GM18868 (cell line): ENCODE measurements around the gene HMX2.

Experiments
- ATAC-seq: cut with Tn5 transposase; IDR thresholded peaks from one replicate; pipeline ENCODE4 v1.9.1; 2021; ENCODE audit warnings: mild to moderate bottlenecking, moderate library complexity; ENCODE audit not compliant: unreplicated experiment

HMX2 gene

GRCh38 chr10:123147635-123148413 is at the start of gene HMX2:
Gene HMX2 (plus strand): TSS chr10:123148136. CDS start chr10:123148379, 243 bp downstream.
- ATAC-seq = peak; percentile 56

GRCh38 chr10:123100030-123100762 is 47.7 kb upstream of the HMX2 start:
- no peak for ATAC-seq

GRCh38 chr10:123101872-123102271 is 46.1 kb upstream of the HMX2 start:
- ATAC-seq = no peak

- no peak for ATAC-seq
These were observed 45.3 kb upstream of the HMX2 start for GRCh38 chr10:123102673-123103072.

GRCh38 chr10:123103944-123104343 is 44.0 kb upstream of the HMX2 start:
- ATAC-seq = no peak

- ATAC-seq = no peak
These were observed 38.5 kb upstream of the HMX2 start for GRCh38 chr10:123109466-123109865.

- no peak for ATAC-seq
These were observed 30.1 kb upstream of the HMX2 start for GRCh38 chr10:123117644-123118417.

- no peak for ATAC-seq
These were observed 28.9 kb upstream of the HMX2 start for GRCh38 chr10:123119081-123119480.

- no peak for ATAC-seq
These were observed 21.7 kb upstream of the HMX2 start for GRCh38 chr10:123126246-123126645.

GRCh38 chr10:123129618-123130271 is 18.2 kb upstream of the HMX2 start:
- ATAC-seq = no peak

GRCh38 chr10:123132576-123133477 is 15.1 kb upstream of the HMX2 start:
- ATAC-seq = peak; percentile 41

- ATAC-seq = no peak
These were observed 14.2 kb upstream of the HMX2 start for GRCh38 chr10:123133541-123134342.

GRCh38 chr10:123134343-123134914 is 13.5 kb upstream of the HMX2 start:
- ATAC-seq = no peak

- ATAC-seq = no peak
These were observed 13.0 kb upstream of the HMX2 start for GRCh38 chr10:123134915-123135414.

- peak; percentile 46 for ATAC-seq
These were observed 12.4 kb upstream of the HMX2 start, which contains the start of gene HMX3 for GRCh38 chr10:123135415-123136141. Gene HMX3 (plus strand): TSS chr10:123135970. CDS start chr10:123136051, 81 bp downstream.

GRCh38 chr10:123136221-123136805 is 11.6 kb upstream of the HMX2 start:
- ATAC-seq = no peak
